ENCODE measurements around the gene DCLK2.
"Not testable (repeated sequence)": the region's sequence is repeated elsewhere in the genome, so short reads cannot be mapped to it uniquely, and the experiment has no call there.

DCLK2 gene

GRCh38 chr4:150158041-150158440, 79.8 kb downstream of the DCLK2 start:
- no peak overlapping the region for H3K4me3 ChIP-seq (ENCODE audit: control insufficient read depth in 1 of 7, extremely low read depth in 1 of 7, insufficient read depth in 4 of 7, low read depth in 2 of 7, low read length in 6 of 7)
- 100% methylated on average over 1 of the region's 1 CpG for WGBS (ENCODE audit: insufficient coverage)
- no peaks in the 10 kb centered on the region for H3K36me3 ChIP-seq (ENCODE audit: control insufficient read depth in 4 of 4, insufficient read depth in 4 of 4, low read length in 3 of 4)
- H3K27me3 ChIP-seq (replicated peaks in 2 of 5; ENCODE audit: control insufficient read depth in 4 of 5, insufficient read depth in 5 of 5, low read length in 4 of 5) = no peaks in the 10 kb centered on the region
- ChIA-PET POLR2A (no interaction called here), CTCF (no interaction called here)
- H3K27ac ChIP-seq (ENCODE audit: insufficient read depth in 1 of 2, low read depth in 1 of 2, low read length in 2 of 2, poor library complexity in 1 of 2, severe bottlenecking in 2 of 2) = no peak overlapping the region
- H3K9me3 ChIP-seq (ENCODE audit: control extremely low read depth in 1 of 5, control insufficient read depth in 4 of 5, insufficient read depth in 2 of 5, low read depth in 1 of 5, low read length in 4 of 5) = no peaks in the 10 kb centered on the region
- DNase-seq = no peak
- no peaks in the 10 kb centered on the region for H3K4me1 ChIP-seq (ENCODE audit: control extremely low read depth in 1 of 4, control insufficient read depth in 4 of 4, insufficient read depth in 4 of 4, low read length in 3 of 4)

GRCh38 chr4:150160473-150160872, 82.2 kb downstream of the DCLK2 start:
- no peak overlapping the region for H3K27ac ChIP-seq (ENCODE audit: insufficient read depth in 1 of 2, low read depth in 1 of 2, low read length in 2 of 2, poor library complexity in 1 of 2, severe bottlenecking in 2 of 2)
- DNase-seq = no peak
- no peak overlapping the region for H3K4me3 ChIP-seq (ENCODE audit: control insufficient read depth in 1 of 7, extremely low read depth in 1 of 7, insufficient read depth in 4 of 7, low read depth in 2 of 7, low read length in 6 of 7)
- H3K4me1 ChIP-seq (ENCODE audit: control extremely low read depth in 1 of 4, control insufficient read depth in 4 of 4, insufficient read depth in 4 of 4, low read length in 3 of 4) = no peaks in the 10 kb centered on the region
- ChIA-PET CTCF (no interaction called here), POLR2A (no interaction called here)
- H3K27me3 ChIP-seq (replicated peaks in 2 of 5; ENCODE audit: control insufficient read depth in 4 of 5, insufficient read depth in 5 of 5, low read length in 4 of 5) = no peaks in the 10 kb centered on the region
- H3K9me3 ChIP-seq (ENCODE audit: control extremely low read depth in 1 of 5, control insufficient read depth in 4 of 5, insufficient read depth in 2 of 5, low read depth in 1 of 5, low read length in 4 of 5) = peaks cover 0 to 4% (median 0%) of the 10 kb centered on the region in 5 experiments
- H3K36me3 ChIP-seq (ENCODE audit: control insufficient read depth in 4 of 4, insufficient read depth in 4 of 4, low read length in 3 of 4) = peaks cover 0 to 2% (median 0%) of the 10 kb centered on the region in 4 experiments
- WGBS (ENCODE audit: insufficient coverage) = 100% methylated on average over 1 of the region's 2 CpGs

GRCh38 chr4:150161109-150161508, 82.9 kb downstream of the DCLK2 start:
- ChIA-PET CTCF (no interaction called here), POLR2A (no interaction called here)
- Histone ChIP-seq H3K9me3 (ENCODE audit: control extremely low read depth in 1 of 5, control insufficient read depth in 4 of 5, insufficient read depth in 2 of 5, low read depth in 1 of 5, low read length in 4 of 5) (peaks cover 0 to 7% (median 0%) of the 10 kb centered on the region in 5 experiments), H3K36me3 (ENCODE audit: control insufficient read depth in 4 of 4, insufficient read depth in 4 of 4, low read length in 3 of 4) (peaks cover 0 to 5% (median 0%) of the 10 kb centered on the region in 4 experiments), H3K4me3 (ENCODE audit: control insufficient read depth in 1 of 7, extremely low read depth in 1 of 7, insufficient read depth in 4 of 7, low read depth in 2 of 7, low read length in 6 of 7) (no peak overlapping the region), H3K27ac (ENCODE audit: insufficient read depth in 1 of 2, low read depth in 1 of 2, low read length in 2 of 2, poor library complexity in 1 of 2, severe bottlenecking in 2 of 2) (no peak overlapping the region), H3K4me1 (ENCODE audit: control extremely low read depth in 1 of 4, control insufficient read depth in 4 of 4, insufficient read depth in 4 of 4, low read length in 3 of 4) (no peaks in the 10 kb centered on the region), H3K27me3 (replicated peaks in 2 of 5; ENCODE audit: control insufficient read depth in 4 of 5, insufficient read depth in 5 of 5, low read length in 4 of 5) (no peaks in the 10 kb centered on the region)
- no peak for DNase-seq

- WGBS (ENCODE audit: insufficient coverage) = no CpG with 5 or more reads among the region's 2 CpGs
- DNase-seq; H3K4me1 ChIP-seq (ENCODE audit: control extremely low read depth in 1 of 4, control insufficient read depth in 4 of 4, insufficient read depth in 4 of 4, low read length in 3 of 4): not testable (repeated sequence)
Observed at GRCh38 chr4:150162020-150162419, 83.8 kb downstream of the DCLK2 start.

GRCh38 chr4:150164055-150164454, 85.8 kb downstream of the DCLK2 start:
- no peak for DNase-seq
- peaks cover 0 to 5% (median 0%) of the 10 kb centered on the region in 4 experiments for H3K36me3 ChIP-seq (ENCODE audit: control insufficient read depth in 4 of 4, insufficient read depth in 4 of 4, low read length in 3 of 4)
- CTCF ChIA-PET = interaction anchor here (1.6 kb wide), 1 partner anchor 12 kb away, joined by 4 read pairs; no protein-coding TSS in a partner anchor
- no peaks in the 10 kb centered on the region for H3K27me3 ChIP-seq (replicated peaks in 2 of 5; ENCODE audit: control insufficient read depth in 4 of 5, insufficient read depth in 5 of 5, low read length in 4 of 5)
- peaks cover 0 to 7% (median 0%) of the 10 kb centered on the region in 5 experiments for H3K9me3 ChIP-seq (ENCODE audit: control extremely low read depth in 1 of 5, control insufficient read depth in 4 of 5, insufficient read depth in 2 of 5, low read depth in 1 of 5, low read length in 4 of 5)
- H3K4me3 ChIP-seq (ENCODE audit: control insufficient read depth in 1 of 7, extremely low read depth in 1 of 7, insufficient read depth in 4 of 7, low read depth in 2 of 7, low read length in 6 of 7) = no peak overlapping the region
- POLR2A ChIA-PET = no interaction called here
- no peaks in the 10 kb centered on the region for H3K4me1 ChIP-seq (ENCODE audit: control extremely low read depth in 1 of 4, control insufficient read depth in 4 of 4, insufficient read depth in 4 of 4, low read length in 3 of 4)
- H3K27ac ChIP-seq (ENCODE audit: insufficient read depth in 1 of 2, low read depth in 1 of 2, low read length in 2 of 2, poor library complexity in 1 of 2, severe bottlenecking in 2 of 2) = no peak overlapping the region

More at GRCh38 chr4:150162020-150162419, 83.8 kb downstream of the DCLK2 start:
- H3K36me3 ChIP-seq (ENCODE audit: control insufficient read depth in 4 of 4, insufficient read depth in 4 of 4, low read length in 3 of 4); H3K4me3 ChIP-seq (ENCODE audit: control insufficient read depth in 1 of 7, extremely low read depth in 1 of 7, insufficient read depth in 4 of 7, low read depth in 2 of 7, low read length in 6 of 7); H3K27ac ChIP-seq (ENCODE audit: insufficient read depth in 1 of 2, low read depth in 1 of 2, low read length in 2 of 2, poor library complexity in 1 of 2, severe bottlenecking in 2 of 2); H3K9me3 ChIP-seq (ENCODE audit: control extremely low read depth in 1 of 5, control insufficient read depth in 4 of 5, insufficient read depth in 2 of 5, low read depth in 1 of 5, low read length in 4 of 5); CTCF ChIA-PET; H3K27me3 ChIP-seq (replicated peaks in 2 of 5; ENCODE audit: control insufficient read depth in 4 of 5, insufficient read depth in 5 of 5, low read length in 4 of 5); POLR2A ChIA-PET: not testable (repeated sequence)

- peaks cover 0 to 7% (median 0%) of the 10 kb centered on the region in 5 experiments for H3K9me3 ChIP-seq (ENCODE audit: control extremely low read depth in 1 of 5, control insufficient read depth in 4 of 5, insufficient read depth in 2 of 5, low read depth in 1 of 5, low read length in 4 of 5)
- WGBS (ENCODE audit: insufficient coverage) = 100% methylated on average over 2 of the region's 3 CpGs
- H3K36me3 ChIP-seq (ENCODE audit: control insufficient read depth in 4 of 4, insufficient read depth in 4 of 4, low read length in 3 of 4) = peaks cover 0 to 5% (median 0%) of the 10 kb centered on the region in 4 experiments
- no peak for DNase-seq
- no peak overlapping the region for H3K4me3 ChIP-seq (ENCODE audit: control insufficient read depth in 1 of 7, extremely low read depth in 1 of 7, insufficient read depth in 4 of 7, low read depth in 2 of 7, low read length in 6 of 7)
- H3K27me3 ChIP-seq (replicated peaks in 2 of 5; ENCODE audit: control insufficient read depth in 4 of 5, insufficient read depth in 5 of 5, low read length in 4 of 5) = no peaks in the 10 kb centered on the region
- H3K27ac ChIP-seq (ENCODE audit: insufficient read depth in 1 of 2, low read depth in 1 of 2, low read length in 2 of 2, poor library complexity in 1 of 2, severe bottlenecking in 2 of 2) = no peak overlapping the region
- H3K4me1 ChIP-seq (ENCODE audit: control extremely low read depth in 1 of 4, control insufficient read depth in 4 of 4, insufficient read depth in 4 of 4, low read length in 3 of 4) = no peaks in the 10 kb centered on the region
- CTCF ChIA-PET = interaction anchor here (1.6 kb wide), 1 partner anchor 11 kb away, joined by 4 read pairs; no protein-coding TSS in a partner anchor
- POLR2A ChIA-PET = no interaction called here
Observed at GRCh38 chr4:150164956-150165629, 86.8 kb downstream of the DCLK2 start.

- no peak for DNase-seq
- Histone ChIP-seq H3K27ac (ENCODE audit: insufficient read depth in 1 of 2, low read depth in 1 of 2, low read length in 2 of 2, poor library complexity in 1 of 2, severe bottlenecking in 2 of 2) (no peak overlapping the region), H3K27me3 (replicated peaks in 2 of 5; ENCODE audit: control insufficient read depth in 4 of 5, insufficient read depth in 5 of 5, low read length in 4 of 5) (no peaks in the 10 kb centered on the region), H3K4me3 (ENCODE audit: control insufficient read depth in 1 of 7, extremely low read depth in 1 of 7, insufficient read depth in 4 of 7, low read depth in 2 of 7, low read length in 6 of 7) (no peak overlapping the region), H3K36me3 (ENCODE audit: control insufficient read depth in 4 of 4, insufficient read depth in 4 of 4, low read length in 3 of 4) (peaks cover 0 to 5% (median 0%) of the 10 kb centered on the region in 4 experiments), H3K9me3 (ENCODE audit: control extremely low read depth in 1 of 5, control insufficient read depth in 4 of 5, insufficient read depth in 2 of 5, low read depth in 1 of 5, low read length in 4 of 5) (peaks cover 0 to 7% (median 0%) of the 10 kb centered on the region in 5 experiments), H3K4me1 (ENCODE audit: control extremely low read depth in 1 of 4, control insufficient read depth in 4 of 4, insufficient read depth in 4 of 4, low read length in 3 of 4) (no peaks in the 10 kb centered on the region)
- CTCF ChIA-PET = interaction anchor here (0.5 kb wide), 1 partner anchor 20 kb away, joined by 3 read pairs; no protein-coding TSS in a partner anchor
- POLR2A ChIA-PET = no interaction called here
- 100% methylated on average over 1 of the region's 2 CpGs for WGBS (ENCODE audit: insufficient coverage)
Observed at GRCh38 chr4:150167054-150167453, 88.8 kb downstream of the DCLK2 start.

Measured in common myeloid progenitor, CD34-positive (primary cell).